Parathyroid adenoma (tissue), 2 donors: Measurements from ENCODE around the gene TST.
A peak's percentile ranks its signal among the peaks of the same experiment; 100 is the strongest.

Experiments
- H2AFZ ChIP-seq: fragments of 300-600 bp; sonication (generic); one replicate; pipeline ENCODE4 v1.7.0; 2017; ENCODE audit warnings: antibody characterized with exemption, mild to moderate bottlenecking
- H3K27ac ChIP-seq: fragments of 300-600 bp; sonication (generic); one replicate; pipeline ENCODE4 v1.7.0; 2017
- H3K27me3 ChIP-seq: fragments of 300-600 bp; sonication (generic); one replicate; pipeline ENCODE4 v1.7.0; 2017; ENCODE audit warnings: low read length; ENCODE audit not compliant: control insufficient read depth, insufficient read depth
- H3K36me3 ChIP-seq: fragments of 300-600 bp; sonication (generic); one replicate; pipeline ENCODE4 v1.7.0; 2017; ENCODE audit warnings: low read length; ENCODE audit not compliant: control insufficient read depth, insufficient read depth
- H3K4me1 ChIP-seq: fragments of 300-600 bp; sonication (generic); one replicate; pipeline ENCODE4 v1.7.0; 2017; ENCODE audit warnings: control low read depth
- H3K4me2 ChIP-seq: fragments of 300-600 bp; sonication (generic); one replicate; pipeline ENCODE4 v1.7.0; 2017; ENCODE audit warnings: low read length
- H3K4me3 ChIP-seq: fragments of 300-600 bp; sonication (generic); one replicate; pipeline ENCODE4 v1.7.0; 2017; ENCODE audit warnings: low read depth, low read length
- H3K79me2 ChIP-seq: fragments of 300-600 bp; sonication (generic); one replicate; pipeline ENCODE4 v1.7.0; 2017; ENCODE audit warnings: control low read depth
- H3K9ac ChIP-seq: fragments of 300-600 bp; sonication (generic); one replicate; pipeline ENCODE4 v1.7.0; 2017; ENCODE audit warnings: mild to moderate bottlenecking
- H3K9me3 ChIP-seq: fragments of 300-600 bp; sonication (generic); one replicate; pipeline ENCODE4 v1.7.0; 2017; ENCODE audit warnings: low read length; ENCODE audit not compliant: control insufficient read depth
- TF ChIP-seq, protein P1 (sequence below): fragments of 300-600 bp; sonication (generic); IDR thresholded peaks from one replicate; pipeline ENCODE4 v1.7.0; 2017; ENCODE audit warnings: antibody characterized with exemption, mild to moderate bottlenecking
- donor health status: primary hyperparathyroidism.

The TST gene

DNA sequence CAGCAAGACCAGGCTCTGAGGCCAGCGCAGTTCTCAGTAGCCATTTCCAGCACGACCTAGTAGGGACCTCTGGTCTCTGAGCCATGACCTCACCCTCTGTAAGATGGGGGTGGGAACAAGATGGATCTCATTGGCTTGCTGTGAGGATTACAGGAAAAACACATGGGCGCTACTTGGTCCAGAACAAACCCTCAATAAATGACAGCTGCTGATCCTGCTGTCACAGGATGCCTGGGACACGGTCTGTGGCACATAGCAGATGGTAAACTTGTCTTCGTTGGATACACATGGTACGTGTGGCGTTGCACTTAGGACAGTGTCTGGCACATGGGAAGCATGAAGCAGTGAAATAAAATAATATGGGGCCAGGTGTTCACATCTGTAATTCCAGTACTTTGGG lies 27.8 kb upstream of the TST start:
- TF ChIP-seq, protein P1, sequence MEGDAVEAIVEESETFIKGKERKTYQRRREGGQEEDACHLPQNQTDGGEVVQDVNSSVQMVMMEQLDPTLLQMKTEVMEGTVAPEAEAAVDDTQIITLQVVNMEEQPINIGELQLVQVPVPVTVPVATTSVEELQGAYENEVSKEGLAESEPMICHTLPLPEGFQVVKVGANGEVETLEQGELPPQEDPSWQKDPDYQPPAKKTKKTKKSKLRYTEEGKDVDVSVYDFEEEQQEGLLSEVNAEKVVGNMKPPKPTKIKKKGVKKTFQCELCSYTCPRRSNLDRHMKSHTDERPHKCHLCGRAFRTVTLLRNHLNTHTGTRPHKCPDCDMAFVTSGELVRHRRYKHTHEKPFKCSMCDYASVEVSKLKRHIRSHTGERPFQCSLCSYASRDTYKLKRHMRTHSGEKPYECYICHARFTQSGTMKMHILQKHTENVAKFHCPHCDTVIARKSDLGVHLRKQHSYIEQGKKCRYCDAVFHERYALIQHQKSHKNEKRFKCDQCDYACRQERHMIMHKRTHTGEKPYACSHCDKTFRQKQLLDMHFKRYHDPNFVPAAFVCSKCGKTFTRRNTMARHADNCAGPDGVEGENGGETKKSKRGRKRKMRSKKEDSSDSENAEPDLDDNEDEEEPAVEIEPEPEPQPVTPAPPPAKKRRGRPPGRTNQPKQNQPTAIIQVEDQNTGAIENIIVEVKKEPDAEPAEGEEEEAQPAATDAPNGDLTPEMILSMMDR = no peak
- no peak overlapping the region for H2AFZ ChIP-seq
- H3K9ac ChIP-seq = no peak overlapping the region
- no peaks in the 10 kb centered on the region for H3K4me1 ChIP-seq
- H3K4me2 ChIP-seq = no peak overlapping the region
- H3K4me3 ChIP-seq = no peak overlapping the region
- H3K79me2 ChIP-seq = no peaks in the 10 kb centered on the region
- H3K27ac ChIP-seq = no peak overlapping the region
- no peaks in the 10 kb centered on the region for H3K27me3 ChIP-seq
- H3K9me3 ChIP-seq = no peaks in the 10 kb centered on the region
- no peaks in the 10 kb centered on the region for H3K36me3 ChIP-seq

DNA sequence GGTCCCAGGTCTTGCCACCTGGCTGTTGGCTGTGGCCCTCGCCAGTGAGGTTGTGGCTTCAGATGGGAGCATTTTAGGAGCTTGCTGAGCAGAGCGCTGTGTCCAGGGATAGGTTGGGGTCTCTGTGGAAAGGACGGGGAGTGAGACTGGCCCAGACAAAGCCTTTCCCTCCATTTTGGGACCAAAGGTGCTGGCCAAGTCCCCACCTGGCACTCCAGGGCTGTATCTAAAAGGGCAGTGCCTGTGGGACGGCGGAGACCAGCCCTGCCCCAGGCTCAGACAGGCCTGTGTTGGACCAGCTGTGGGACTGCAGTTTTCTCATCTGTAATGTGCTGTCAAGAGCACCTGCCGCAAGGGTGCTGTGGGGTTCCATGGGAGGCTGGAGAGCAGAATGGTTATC lies 27.3 kb upstream of the TST start:
- Histone ChIP-seq H3K4me1 (no peaks in the 10 kb centered on the region), H3K36me3 (no peaks in the 10 kb centered on the region), H3K27me3 (no peaks in the 10 kb centered on the region), H3K27ac (no peak overlapping the region), H3K4me2 (no peak overlapping the region), H3K9ac (no peak overlapping the region), H3K79me2 (no peaks in the 10 kb centered on the region), H3K9me3 (no peaks in the 10 kb centered on the region), H3K4me3 (no peak overlapping the region), H2AFZ (no peak overlapping the region)
- TF ChIP-seq, protein P1 = no peak

DNA sequence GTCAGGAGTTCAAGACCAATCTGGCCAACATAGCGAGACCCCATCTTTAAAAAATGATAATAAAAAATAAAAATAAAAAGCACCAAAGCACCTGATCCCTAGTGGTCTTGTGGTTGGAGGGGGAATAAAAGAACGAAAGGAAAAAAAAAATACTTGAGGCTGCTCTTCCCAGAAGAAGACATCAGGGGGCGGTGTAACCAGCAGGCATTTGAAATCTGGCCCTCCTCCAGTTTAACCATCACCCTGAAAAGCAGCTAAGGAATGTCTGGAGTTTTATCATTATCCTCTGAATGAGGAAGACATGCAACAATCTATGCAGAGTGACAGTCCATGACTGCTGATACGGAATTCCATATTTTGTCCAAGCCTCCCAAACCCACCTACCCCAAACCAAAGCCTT lies 26.7 kb upstream of the TST start:
- Histone ChIP-seq H2AFZ (no peak overlapping the region), H3K4me3 (no peak overlapping the region), H3K36me3 (no peaks in the 10 kb centered on the region), H3K27ac (no peak overlapping the region), H3K4me1 (no peaks in the 10 kb centered on the region), H3K4me2 (no peak overlapping the region), H3K9ac (no peak overlapping the region), H3K79me2 (no peaks in the 10 kb centered on the region), H3K27me3 (no peaks in the 10 kb centered on the region), H3K9me3 (no peaks in the 10 kb centered on the region)
- TF ChIP-seq, protein P1 = peak; percentile 22

DNA sequence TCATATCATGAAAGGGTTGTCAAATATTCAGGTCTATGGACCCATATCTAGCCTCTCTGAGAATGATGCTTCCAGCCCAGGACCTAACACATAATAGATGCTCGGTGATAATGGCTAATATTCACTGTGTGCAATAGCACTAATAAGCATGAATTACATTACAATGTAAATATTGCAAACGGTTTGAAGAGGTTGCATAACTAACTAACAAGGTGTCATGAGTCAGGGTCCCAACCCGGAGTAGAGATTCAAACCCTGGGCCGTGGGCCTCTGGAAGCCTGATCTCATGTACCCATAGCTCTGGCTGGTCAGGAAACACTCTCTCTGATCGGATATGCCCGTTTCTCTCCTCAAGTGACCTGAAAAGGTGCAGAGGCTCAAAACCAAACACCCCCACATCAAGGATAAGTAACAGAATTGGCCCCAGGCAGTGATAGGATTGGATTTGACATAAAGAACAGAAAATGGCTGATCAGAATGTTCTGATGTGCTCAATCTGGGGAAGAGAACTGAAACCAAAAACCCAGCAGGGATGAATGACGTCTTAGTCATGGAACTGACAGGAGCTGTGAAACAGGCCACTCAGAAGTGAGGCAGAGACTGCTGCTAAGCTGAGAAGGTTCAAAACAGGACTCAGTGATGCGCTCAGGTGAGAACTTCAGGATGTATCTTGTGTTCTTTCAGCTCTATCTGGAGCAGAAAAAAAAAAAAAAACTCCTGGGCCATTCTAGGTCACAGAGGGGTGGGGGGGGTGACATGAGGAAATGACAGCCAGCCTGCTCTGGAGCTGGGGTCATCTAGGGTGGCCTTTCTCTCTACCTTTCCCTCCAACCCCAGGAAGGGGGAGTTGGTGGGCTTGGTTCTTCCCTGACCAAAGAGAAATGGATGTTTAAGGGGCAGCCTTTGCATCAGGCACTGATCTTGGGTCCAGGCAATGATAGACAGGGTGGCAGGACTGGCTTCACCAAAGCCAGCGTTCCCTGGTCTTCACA lies 25.7 kb upstream of the TST start:
- no peak overlapping the region for H3K27ac ChIP-seq
- H3K27me3 ChIP-seq = no peaks in the 10 kb centered on the region
- H3K9ac ChIP-seq = no peak overlapping the region
- no peak overlapping the region for H3K4me3 ChIP-seq
- no peak overlapping the region for H2AFZ ChIP-seq
- H3K4me2 ChIP-seq = no peak overlapping the region
- H3K36me3 ChIP-seq = no peaks in the 10 kb centered on the region
- H3K4me1 ChIP-seq = no peaks in the 10 kb centered on the region
- no peaks in the 10 kb centered on the region for H3K79me2 ChIP-seq
- no peaks in the 10 kb centered on the region for H3K9me3 ChIP-seq
- TF ChIP-seq, protein P1 = no peak
